ENCODE results near the gene ATP2A2. TPM values are rescaled to one million over a fixed set of nuclear protein-coding genes. Genes with fewer than 3 reads are reported as not detected.

The ATP2A2 gene
- total and polyA plus RNA-seq, 11 donors = 494 to 2,963 (median 1,674) TPM

DNA sequence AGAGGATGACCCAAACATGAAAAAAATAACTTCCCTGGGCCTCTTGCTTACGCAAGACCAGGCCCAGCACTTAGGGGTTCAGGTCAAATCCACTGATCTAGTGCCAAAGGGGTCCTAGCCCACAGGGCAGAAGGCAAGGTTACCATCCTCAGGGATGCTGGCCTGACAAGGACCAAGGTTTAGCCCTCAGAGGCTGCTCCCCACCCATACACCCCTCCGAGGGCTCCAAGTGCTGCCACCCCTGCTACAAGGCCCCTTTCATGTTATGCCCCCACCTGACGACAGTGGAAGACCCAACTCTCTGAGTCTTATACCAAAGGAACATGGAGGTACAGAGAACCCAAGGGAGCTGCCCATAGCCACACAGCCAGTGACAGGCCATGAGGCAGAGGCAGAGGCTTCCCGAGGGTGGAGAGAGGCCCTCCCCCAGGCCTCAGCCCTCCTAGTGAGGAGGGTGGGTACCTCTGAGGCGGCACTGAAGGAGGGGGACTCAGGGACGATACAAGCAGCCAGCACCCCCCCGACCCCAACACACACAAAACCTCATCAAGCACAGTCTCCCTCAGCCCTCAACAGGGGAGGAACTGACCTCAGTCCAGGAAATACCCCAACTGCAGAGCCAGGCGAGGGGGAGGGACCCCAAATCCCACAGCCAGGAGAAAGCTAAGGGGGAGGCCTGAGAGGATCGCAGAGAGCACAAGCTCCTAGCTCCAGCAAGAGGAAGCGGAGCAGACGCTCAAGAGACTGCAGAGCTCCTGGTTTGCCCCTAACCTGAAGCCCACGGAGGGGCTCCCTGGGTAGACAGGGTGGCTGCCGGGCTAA is 85.5 kb downstream of the ATP2A2 start:
- ATAC-seq = peak in 1 of 4 donors; percentile 15

GRCh38 chr12:110367181-110367864 is 86.3 kb downstream of the ATP2A2 start:
- no peaks in the 10 kb centered on the region for H3K9me3 ChIP-seq
- peak overlapping the region in 2 of 12 donors; percentile 9 to 60 for H3K27ac ChIP-seq
- intact Hi-C loops (cut with DNase I) = no loop called here
- H3K4me3 ChIP-seq = no peak overlapping the region
- peaks cover 0 to 24% (median 2%) of the 10 kb centered on the region in 12 donors for H3K4me1 ChIP-seq
- DNase-seq (no peak), ATAC-seq (peak in 1 of 4 donors; percentile 18)
- TF ChIP-seq POLR2A (IDR thresholded peaks at IDR 0.05) (no peak), CTCF (IDR thresholded peaks at IDR 0.05) (no peak)
- WGBS, 4 donors = 77 to 88% (median 79%) methylated on average over 15 of the region's 15 CpGs
- no peaks in the 10 kb centered on the region for H3K27me3 ChIP-seq
- H3K36me3 ChIP-seq = peaks cover 0 to 24% (median 10%) of the 10 kb centered on the region in 9 donors

More for the DNA sequence above, 85.5 kb downstream of the ATP2A2 start:
- Histone ChIP-seq H3K9me3 (no peaks in the 10 kb centered on the region), H3K4me1 (peaks cover 0 to 26% (median 0%) of the 10 kb centered on the region in 12 donors), H3K27me3 (no peaks in the 10 kb centered on the region), H3K4me3 (no peak overlapping the region), H3K27ac (peak overlapping the region in 1 of 12 donors; percentile 60), H3K36me3 (peaks cover 0 to 16% (median 2%) of the 10 kb centered on the region in 9 donors)
- TF ChIP-seq POLR2A (IDR thresholded peaks at IDR 0.05) = no peak
- TF ChIP-seq CTCF (IDR thresholded peaks at IDR 0.05) = no peak
- intact Hi-C loops (cut with DNase I) = no loop called here
- 64 to 79% (median 73%) methylated on average over 12 to 13 of the region's 13 CpGs for WGBS, 4 donors
- DNase-seq = no peak

- Histone ChIP-seq H3K36me3 (peaks cover 0 to 50% (median 36%) of the 10 kb centered on the region in 9 donors), H3K9me3 (no peaks in the 10 kb centered on the region), H3K4me1 (peaks cover 0 to 46% (median 19%) of the 10 kb centered on the region in 12 donors), H3K27ac (no peak overlapping the region), H3K27me3 (no peaks in the 10 kb centered on the region), H3K4me3 (no peak overlapping the region)
- ATAC-seq (no peak), DNase-seq (no peak)
- no peak for TF ChIP-seq CTCF (IDR thresholded peaks at IDR 0.05)
- no peak for TF ChIP-seq POLR2A (IDR thresholded peaks at IDR 0.05)
- WGBS, 4 donors = 95 to 98% (median 97%) methylated on average over 8 of the region's 8 CpGs
- intact Hi-C loops (cut with DNase I) = no loop called here
Observed at GRCh38 chr12:110369992-110370391, 88.9 kb downstream of the ATP2A2 start.

GRCh38 chr12:110370732-110371231 is 89.7 kb downstream of the ATP2A2 start:
- H3K27ac ChIP-seq = no peak overlapping the region

More at GRCh38 chr12:110370732-110371231, 89.7 kb downstream of the ATP2A2 start:
- Histone ChIP-seq H3K9me3 (no peaks in the 10 kb centered on the region), H3K27me3 (no peaks in the 10 kb centered on the region), H3K4me1 (peaks cover 0 to 46% (median 19%) of the 10 kb centered on the region in 12 donors), H3K4me3 (no peak overlapping the region), H3K36me3 (peaks cover 0 to 58% (median 43%) of the 10 kb centered on the region in 9 donors)
- TF ChIP-seq POLR2A (IDR thresholded peaks at IDR 0.05) = no peak
- no peak for TF ChIP-seq CTCF (IDR thresholded peaks at IDR 0.05)
- intact Hi-C loops (cut with DNase I) = no loop called here
- 68 to 82% (median 80%) methylated on average over 9 to 13 of the region's 13 CpGs for WGBS, 4 donors
- ATAC-seq = no peak
- no peak for DNase-seq

All from heart left ventricle (tissue), 16 donors.